Measurements from ENCODE around the gene UCMA. TPM values are rescaled to one million over a fixed set of nuclear protein-coding genes. Genes with fewer than 3 reads are reported as not detected.

Gene UCMA
- total RNA-seq, 6 donors from 2014 or later = not detected

GRCh38 chr10:13224210-13224995 lies 9.8 kb downstream of the UCMA start:
- no peak for ATAC-seq (ENCODE audit: low FRiP score in 2 of 2)
- Histone ChIP-seq H3K9me3 (no peaks in the 10 kb centered on the region), H3K27me3 (no peaks in the 10 kb centered on the region), H3K4me1 (no peaks in the 10 kb centered on the region), H3K27ac (no peak overlapping the region), H3K4me3 (no peak overlapping the region), H3K36me3 (no peaks in the 10 kb centered on the region)
- no peak for TF ChIP-seq POLR2AphosphoS5 (IDR thresholded peaks at IDR 0.05)
- TF ChIP-seq POLR2A (IDR thresholded peaks at IDR 0.05) = no peak
- TF ChIP-seq EP300 (IDR thresholded peaks at IDR 0.05) = no peak
- no peak for TF ChIP-seq CTCF (IDR thresholded peaks at IDR 0.05)
- no peak for DNase-seq
- 85 to 88% methylated on average over 9 to 11 of the region's 11 CpGs for WGBS, 2 donors

- 96 to 97% methylated on average over 9 of the region's 9 CpGs for whole genome bisulfite sequencing, 2 donors
- Histone ChIP-seq H3K4me1 (no peaks in the 10 kb centered on the region), H3K36me3 (no peaks in the 10 kb centered on the region), H3K4me3 (no peak overlapping the region), H3K27ac (no peak overlapping the region), H3K9me3 (no peaks in the 10 kb centered on the region), H3K27me3 (no peaks in the 10 kb centered on the region)
- DNase-seq (no peak), ATAC-seq (ENCODE audit: low FRiP score in 2 of 2) (no peak)
- TF ChIP-seq POLR2A (IDR thresholded peaks at IDR 0.05) = no peak
- TF ChIP-seq EP300 (IDR thresholded peaks at IDR 0.05) = no peak
- no peak for TF ChIP-seq POLR2AphosphoS5 (IDR thresholded peaks at IDR 0.05)
- TF ChIP-seq CTCF (IDR thresholded peaks at IDR 0.05) = no peak
These were observed 10.9 kb downstream of the UCMA start for GRCh38 chr10:13223241-13223640.

DNA sequence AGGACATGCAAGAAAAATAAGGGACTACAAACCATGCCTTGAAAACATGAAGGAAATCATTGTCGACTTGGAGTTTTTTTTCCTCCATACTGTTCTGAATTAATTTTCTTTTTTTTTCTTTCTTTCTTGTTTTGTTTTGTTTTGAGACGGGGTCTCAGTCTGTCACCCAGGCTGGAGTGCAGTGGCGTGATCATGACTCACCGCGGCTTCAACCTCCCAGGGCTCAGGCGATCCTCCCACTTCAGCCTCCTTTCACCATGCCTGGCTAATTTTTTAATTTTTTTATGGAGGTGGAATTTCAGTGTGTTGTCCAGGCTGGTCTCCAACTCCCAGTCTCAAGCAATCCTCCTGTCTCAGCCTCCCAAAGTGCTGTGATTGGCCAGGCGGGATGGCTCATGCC lies 11.6 kb downstream of the UCMA start:
- Histone ChIP-seq H3K27ac (no peak overlapping the region), H3K4me1 (no peaks in the 10 kb centered on the region), H3K4me3 (no peak overlapping the region), H3K27me3 (no peaks in the 10 kb centered on the region), H3K9me3 (no peaks in the 10 kb centered on the region), H3K36me3 (no peaks in the 10 kb centered on the region)
- no peak for TF ChIP-seq CTCF (IDR thresholded peaks at IDR 0.05)
- no peak for TF ChIP-seq EP300 (IDR thresholded peaks at IDR 0.05)
- TF ChIP-seq POLR2AphosphoS5 (IDR thresholded peaks at IDR 0.05) = no peak
- TF ChIP-seq POLR2A (IDR thresholded peaks at IDR 0.05) = no peak
- DNase-seq = no peak
- 91 to 94% methylated on average over 7 of the region's 7 CpGs for WGBS, 2 donors
- ATAC-seq (ENCODE audit: low FRiP score in 2 of 2) = no peak

DNA sequence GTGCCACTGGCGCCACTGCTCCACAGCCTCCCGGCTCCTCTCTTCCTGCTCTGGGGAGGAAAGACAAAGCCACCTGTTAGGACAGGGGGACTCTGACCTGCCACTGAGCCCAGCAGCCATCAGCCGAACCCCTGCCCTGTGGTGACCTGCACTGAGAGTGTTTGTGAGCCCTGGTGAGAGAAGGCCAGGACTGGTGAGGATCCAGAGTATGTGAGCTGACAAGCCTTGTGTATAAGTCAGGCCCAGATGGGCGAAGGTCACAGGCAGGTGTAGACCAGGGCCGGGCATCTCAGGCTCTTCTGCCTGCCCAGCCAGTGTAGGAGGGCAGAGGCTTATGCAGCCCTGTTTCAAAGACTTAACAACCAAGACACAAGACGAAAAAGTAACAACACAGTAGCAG lies 12.0 kb downstream of the UCMA start:
- Histone ChIP-seq H3K27ac (no peak overlapping the region), H3K36me3 (no peaks in the 10 kb centered on the region), H3K9me3 (no peaks in the 10 kb centered on the region), H3K27me3 (no peaks in the 10 kb centered on the region), H3K4me3 (no peak overlapping the region), H3K4me1 (no peaks in the 10 kb centered on the region)
- DNase-seq = no peak
- TF ChIP-seq POLR2AphosphoS5 (IDR thresholded peaks at IDR 0.05) = no peak
- TF ChIP-seq EP300 (IDR thresholded peaks at IDR 0.05) = no peak
- TF ChIP-seq CTCF (IDR thresholded peaks at IDR 0.05) = no peak
- TF ChIP-seq POLR2A (IDR thresholded peaks at IDR 0.05) = no peak
- WGBS, 2 donors = 87 to 96% methylated on average over 3 to 6 of the region's 6 CpGs
- ATAC-seq (ENCODE audit: low FRiP score in 2 of 2) = peak in 1 of 2 donors; percentile 37

DNA sequence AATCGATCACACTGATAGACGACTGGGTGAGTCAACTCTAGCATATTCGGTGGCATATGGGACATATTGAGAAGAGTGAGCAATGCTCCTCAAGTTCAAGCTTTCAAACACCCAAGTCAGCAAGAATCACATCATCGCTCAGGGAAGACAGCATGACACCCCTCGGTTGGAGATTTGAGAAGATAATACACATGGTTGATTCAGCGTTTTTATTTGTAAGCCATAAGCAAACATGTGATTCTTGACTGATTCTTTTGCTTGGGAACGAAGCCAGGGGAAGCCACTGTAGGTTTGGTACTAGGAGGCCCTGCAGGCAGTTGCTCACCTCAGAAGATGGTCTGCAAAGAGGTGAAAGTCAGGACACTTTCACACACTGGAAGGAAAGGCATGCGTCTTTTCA lies 12.6 kb downstream of the UCMA start:
- no peak overlapping the region for H3K27ac ChIP-seq
- no peaks in the 10 kb centered on the region for H3K27me3 ChIP-seq
- no peaks in the 10 kb centered on the region for H3K36me3 ChIP-seq
- H3K4me1 ChIP-seq = no peaks in the 10 kb centered on the region
- no peak overlapping the region for H3K4me3 ChIP-seq
- no peaks in the 10 kb centered on the region for H3K9me3 ChIP-seq
- no peak for DNase-seq
- TF ChIP-seq POLR2A (IDR thresholded peaks at IDR 0.05) (no peak), POLR2AphosphoS5 (IDR thresholded peaks at IDR 0.05) (no peak), CTCF (IDR thresholded peaks at IDR 0.05) (no peak), EP300 (IDR thresholded peaks at IDR 0.05) (no peak)
- 91% methylated on average over 8 of the region's 8 CpGs for WGBS, 2 donors
- ATAC-seq (ENCODE audit: low FRiP score in 2 of 2) = no peak

Data from upper lobe of left lung (tissue), 6 donors.